Astrocyte (in vitro differentiated cells and primary cell): Measurements from ENCODE around the gene PRKG1.

ENCODE experiments used
- CTCF ChIP-seq: IDR thresholded peaks from 2 replicates; pipeline ENCODE4 v1.5.1; 2011; ENCODE audit warnings: low read depth, mild to moderate bottlenecking, inconsistent platforms, low read length, moderate library complexity; ENCODE audit not compliant: insufficient read depth
- EZH2 ChIP-seq: IDR thresholded peaks from 2 replicates; pipeline ENCODE4 v1.6.1; 2012; ENCODE audit warnings: mild to moderate bottlenecking, low read length, inconsistent platforms; ENCODE audit not compliant: insufficient read depth

GRCh38 chr10:51965451-51965850 lies 891.2 kb downstream of the PRKG1 start:
- TF ChIP-seq CTCF, result no peak
- TF ChIP-seq EZH2, result no peak
